Osteoblast (primary cell): ENCODE data around the gene TMEM74B. TPM values are rescaled to one million over a fixed set of nuclear protein-coding genes. Genes with fewer than 3 reads are reported as not detected.

Source experiments
- DNase-seq: peaks from one replicate; pipeline ENCODE4 v3.0.0; 2011; ENCODE audit warnings: low spot score, mixed read lengths; ENCODE audit not compliant: insufficient read length; ENCODE audit errors: missing footprints
- H2AFZ ChIP-seq: 2 replicates; pipeline ENCODE4 v1.6.0; 2011; ENCODE audit warnings: mild to moderate bottlenecking, low read length
- H3K27ac ChIP-seq: 2 replicates; pipeline ENCODE4 v1.5.1; 2011; ENCODE audit warnings: mild to moderate bottlenecking, low read depth, low read length, moderate library complexity
- H3K27me3 ChIP-seq: 2 replicates; pipeline ENCODE4 v1.6.0; 2012; ENCODE audit warnings: mild to moderate bottlenecking, control low read depth, inconsistent platforms, low read length, moderate library complexity; ENCODE audit not compliant: insufficient read depth
- H3K36me3 ChIP-seq: 2 replicates; pipeline ENCODE4 v1.5.1; 2011; ENCODE audit warnings: mild to moderate bottlenecking, low read length, control low read depth, moderate library complexity; ENCODE audit not compliant: insufficient read depth
- H3K4me1 ChIP-seq: 2 replicates; pipeline ENCODE4 v1.5.1; 2011; ENCODE audit warnings: mild to moderate bottlenecking, low read length, control low read depth, moderate library complexity; ENCODE audit not compliant: insufficient read depth
- H3K4me2 ChIP-seq: 2 replicates; pipeline ENCODE4 v1.6.0; 2011; ENCODE audit warnings: mild to moderate bottlenecking, low read length; ENCODE audit not compliant: insufficient read depth
- H3K4me3 ChIP-seq: fragments of 200-600 bp; sonication (generic); 3 replicates; pipeline ENCODE4 v1.5.1; 2012; ENCODE audit warnings: mild to moderate bottlenecking, low read length, inconsistent platforms; ENCODE audit not compliant: insufficient read depth
- H3K79me2 ChIP-seq: 2 replicates; pipeline ENCODE4 v1.6.0; 2012; ENCODE audit warnings: mild to moderate bottlenecking, low read length, control low read depth, inconsistent platforms; ENCODE audit not compliant: insufficient read depth
- H3K9me3 ChIP-seq: 2 replicates; pipeline ENCODE4 v1.5.1; 2011; ENCODE audit warnings: low read depth, low read length, control low read depth
- H4K20me1 ChIP-seq: 2 replicates; pipeline ENCODE4 v1.6.0; 2012; ENCODE audit warnings: mild to moderate bottlenecking, low read length, control low read depth; ENCODE audit not compliant: insufficient read depth
- CTCF ChIP-seq: IDR thresholded peaks from 2 replicates; pipeline ENCODE4 v1.5.1; 2011; ENCODE audit warnings: mild to moderate bottlenecking, low read depth, low read length, moderate library complexity; ENCODE audit errors: extremely low read depth
- total RNA-seq: library from RNA; depleted of rRNA; stranded (reverse); fragments of >200 nt; gene quantifications from 2 replicates; pipeline ENCODE4 v1.2.3, GENCODE V29; 2012

Gene TMEM74B
- total RNA-seq, 1 donor: not detected

- H3K4me2 ChIP-seq: no peak overlapping the region
- no peaks in the 10 kb centered on the region for H4K20me1 ChIP-seq
- H3K36me3 ChIP-seq: no peaks in the 10 kb centered on the region
- no peaks in the 10 kb centered on the region for H3K79me2 ChIP-seq
- H3K4me3 ChIP-seq: no peak overlapping the region
- no peak for DNase-seq
- no peak for TF ChIP-seq CTCF
- H3K4me1 ChIP-seq: no peaks in the 10 kb centered on the region
- H3K27me3 ChIP-seq: peaks cover 12% of the 10 kb centered on the region
- H3K27ac ChIP-seq: no peak overlapping the region
- no peak overlapping the region for H2AFZ ChIP-seq
- H3K9me3 ChIP-seq: no peaks in the 10 kb centered on the region
Observed at GRCh38 chr20:1215386-1216170, 30.8 kb upstream of the TMEM74B start.

GRCh38 chr20:1214838-1215261, 30.1 kb upstream of the TMEM74B start:
- H2AFZ ChIP-seq: no peak overlapping the region
- no peaks in the 10 kb centered on the region for H3K79me2 ChIP-seq
- H3K27ac ChIP-seq: no peak overlapping the region
- peaks cover 12% of the 10 kb centered on the region for H3K27me3 ChIP-seq
- no peak overlapping the region for H3K4me3 ChIP-seq
- H3K4me2 ChIP-seq: no peak overlapping the region
- no peaks in the 10 kb centered on the region for H3K9me3 ChIP-seq
- H3K4me1 ChIP-seq: no peaks in the 10 kb centered on the region
- TF ChIP-seq CTCF: no peak
- no peaks in the 10 kb centered on the region for H3K36me3 ChIP-seq
- no peak for DNase-seq
- H4K20me1 ChIP-seq: no peaks in the 10 kb centered on the region

GRCh38 chr20:1212607-1213396, 28.0 kb upstream of the TMEM74B start:
- peak; percentile 78 for DNase-seq
- H3K9me3 ChIP-seq: no peaks in the 10 kb centered on the region
- no peaks in the 10 kb centered on the region for H3K36me3 ChIP-seq
- H3K27ac ChIP-seq: no peak overlapping the region
- TF ChIP-seq CTCF: peak; percentile 89
- no peaks in the 10 kb centered on the region for H4K20me1 ChIP-seq
- peak overlapping the region; percentile 17 for H3K4me3 ChIP-seq
- H3K4me2 ChIP-seq: peak overlapping the region; percentile 52
- no peaks in the 10 kb centered on the region for H3K79me2 ChIP-seq
- H3K27me3 ChIP-seq: peaks cover 25% of the 10 kb centered on the region
- no peaks in the 10 kb centered on the region for H3K4me1 ChIP-seq
- H2AFZ ChIP-seq: peak overlapping the region; percentile 58

GRCh38 chr20:1212023-1212422, 27.2 kb upstream of the TMEM74B start:
- Histone ChIP-seq H3K4me2 (no peak overlapping the region), H3K79me2 (no peaks in the 10 kb centered on the region), H3K9me3 (no peaks in the 10 kb centered on the region), H3K36me3 (no peaks in the 10 kb centered on the region), H4K20me1 (no peaks in the 10 kb centered on the region), H3K4me1 (no peaks in the 10 kb centered on the region), H2AFZ (no peak overlapping the region), H3K27ac (no peak overlapping the region), H3K4me3 (no peak overlapping the region), H3K27me3 (peaks cover 25% of the 10 kb centered on the region)
- no peak for DNase-seq
- TF ChIP-seq CTCF: no peak
